ENCODE results near the gene NME2. TPM values are rescaled to one million over a fixed set of nuclear protein-coding genes. Genes with fewer than 3 reads are reported as not detected.

Gene NME2
- polyA plus RNA-seq, 1 donor from 2014 or later = 127 TPM

DNA sequence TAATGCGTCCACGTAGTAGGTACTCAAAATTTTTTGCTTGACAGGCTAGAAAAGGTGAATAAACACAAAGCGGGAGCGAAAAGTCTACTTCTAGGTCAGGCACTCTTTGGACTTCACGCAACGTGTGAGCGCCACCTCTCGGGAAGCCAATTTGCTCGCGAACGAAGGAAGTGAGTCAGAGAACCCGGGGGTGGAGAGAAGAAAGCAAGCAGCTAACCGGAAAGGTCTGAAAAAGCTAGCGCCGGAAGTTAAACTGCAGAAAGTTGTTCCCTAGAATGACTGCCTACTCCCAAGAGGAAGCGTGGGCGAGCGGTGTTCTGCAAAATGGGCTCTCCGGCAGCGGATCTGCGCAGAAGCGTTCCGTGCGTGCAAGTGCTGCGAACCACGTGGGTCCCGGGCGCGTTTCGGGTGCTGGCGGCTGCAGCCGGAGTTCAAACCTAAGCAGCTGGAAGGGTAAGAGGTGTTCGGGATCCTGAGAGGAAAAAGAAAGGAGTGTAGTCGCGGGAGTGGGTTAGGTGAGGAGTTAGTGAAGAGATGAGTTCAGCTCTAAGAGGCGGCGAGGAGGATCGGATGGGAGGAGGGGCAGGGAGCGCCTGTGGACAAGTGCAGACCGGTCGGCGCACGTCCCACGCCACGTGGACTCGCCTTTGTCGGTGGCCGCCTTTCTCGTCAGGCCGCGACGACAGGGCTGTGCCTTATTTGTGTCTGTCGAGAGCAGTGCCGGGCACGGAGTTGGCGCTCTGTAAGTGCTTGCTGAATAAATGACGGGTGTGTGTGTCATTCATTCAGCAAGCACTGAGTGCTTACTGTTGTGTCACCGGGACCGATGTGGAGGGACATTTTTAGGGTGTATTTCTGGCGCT lies 12.8 kb upstream of the NME2 start, which contains the start of gene NME1:
NME1 (plus strand) TSS at position 350 of the 863 bp plus-strand sequence. CDS start 2,096 bp downstream, outside the sequence.
- Histone ChIP-seq H3K27me3 (ENCODE audit: insufficient read depth, low read depth, low read length) (no peaks in the 10 kb centered on the region), H3K9ac (ENCODE audit: low read length) (peak within 1 kb of the TSS; percentile 74), H4K20me1 (ENCODE audit: insufficient read depth) (no peaks in the 10 kb centered on the region), H3K9me3 (ENCODE audit: low read length) (no peaks in the 10 kb centered on the region), H3K9me2 (ENCODE audit: insufficient read depth, low read length) (no peaks in the 10 kb centered on the region), H3K36me3 (ENCODE audit: insufficient read depth, low read length) (no peaks in the 10 kb centered on the region), H2AFZ (ENCODE audit: low read depth, low read length) (peak within 1 kb of the TSS; percentile 84), H3K4me3 (ENCODE audit: low read length) (peak within 1 kb of the TSS; percentile 79), H3F3A (ENCODE audit: insufficient read depth, low read length, poor library complexity, severe bottlenecking) (no peaks in the 10 kb centered on the region), H3K27ac (ENCODE audit: low read length) (peak within 1 kb of the TSS; percentile 77), H3K4me2 (ENCODE audit: low read length) (peak within 1 kb of the TSS; percentile 95), H3K79me2 (replicated peaks; ENCODE audit: insufficient read depth, low read length) (peaks cover 28% of the 10 kb centered on the region)
- TF ChIP-seq SMC3 (conservative IDR thresholded peaks at IDR 0.05; ENCODE audit: poor library complexity) (peak; percentile 95), REST (IDR thresholded peaks at IDR 0.05; ENCODE audit: borderline replicate concordance) (no peak), MXI1 (conservative IDR thresholded peaks at IDR 0.05; ENCODE audit: poor library complexity, severe bottlenecking) (peak; percentile 100), EP300 (conservative IDR thresholded peaks at IDR 0.05; ENCODE audit: poor library complexity, severe bottlenecking) (peak; percentile 83), POLR2AphosphoS5 (IDR thresholded peaks at IDR 0.05) (peak; percentile 83), EZH2 (IDR thresholded peaks at IDR 0.05; ENCODE audit: borderline replicate concordance, insufficient read depth, low read length, poor library complexity, severe bottlenecking) (no peak), TAF1 (IDR thresholded peaks at IDR 0.05; ENCODE audit: low read depth) (peak; percentile 91), RAD21 (conservative IDR thresholded peaks at IDR 0.05) (peak; percentile 92)
- TF ChIP-seq, protein P1, sequence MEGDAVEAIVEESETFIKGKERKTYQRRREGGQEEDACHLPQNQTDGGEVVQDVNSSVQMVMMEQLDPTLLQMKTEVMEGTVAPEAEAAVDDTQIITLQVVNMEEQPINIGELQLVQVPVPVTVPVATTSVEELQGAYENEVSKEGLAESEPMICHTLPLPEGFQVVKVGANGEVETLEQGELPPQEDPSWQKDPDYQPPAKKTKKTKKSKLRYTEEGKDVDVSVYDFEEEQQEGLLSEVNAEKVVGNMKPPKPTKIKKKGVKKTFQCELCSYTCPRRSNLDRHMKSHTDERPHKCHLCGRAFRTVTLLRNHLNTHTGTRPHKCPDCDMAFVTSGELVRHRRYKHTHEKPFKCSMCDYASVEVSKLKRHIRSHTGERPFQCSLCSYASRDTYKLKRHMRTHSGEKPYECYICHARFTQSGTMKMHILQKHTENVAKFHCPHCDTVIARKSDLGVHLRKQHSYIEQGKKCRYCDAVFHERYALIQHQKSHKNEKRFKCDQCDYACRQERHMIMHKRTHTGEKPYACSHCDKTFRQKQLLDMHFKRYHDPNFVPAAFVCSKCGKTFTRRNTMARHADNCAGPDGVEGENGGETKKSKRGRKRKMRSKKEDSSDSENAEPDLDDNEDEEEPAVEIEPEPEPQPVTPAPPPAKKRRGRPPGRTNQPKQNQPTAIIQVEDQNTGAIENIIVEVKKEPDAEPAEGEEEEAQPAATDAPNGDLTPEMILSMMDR (IDR thresholded peaks at IDR 0.05; ENCODE audit: poor library complexity, severe bottlenecking) = peak; percentile 98

DNA sequence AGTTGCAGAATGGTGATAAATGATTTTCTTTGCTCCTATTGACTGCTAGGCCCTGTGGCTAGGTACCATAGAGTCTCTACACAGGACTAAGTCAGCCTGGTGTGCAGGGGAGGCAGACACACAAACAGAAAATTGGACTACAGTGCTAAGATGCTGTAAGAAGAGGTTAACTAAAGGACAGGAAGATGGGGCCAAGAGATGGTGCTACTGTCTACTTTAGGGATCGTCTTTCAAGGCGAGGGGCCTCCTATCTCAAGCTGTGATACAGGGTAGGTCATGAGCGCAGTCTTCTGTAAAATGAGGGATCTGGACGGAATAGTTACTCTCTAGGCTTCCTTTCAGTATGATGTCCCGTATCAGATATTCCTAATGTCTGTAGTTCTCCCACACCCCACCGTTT lies 12.0 kb upstream of the NME2 start:
- H3K27me3 ChIP-seq (ENCODE audit: insufficient read depth, low read depth, low read length) = no peaks in the 10 kb centered on the region
- peak overlapping the region; percentile 95 for H3K4me2 ChIP-seq (ENCODE audit: low read length)
- peaks cover 31% of the 10 kb centered on the region for H3K79me2 ChIP-seq (replicated peaks; ENCODE audit: insufficient read depth, low read length)
- H3K9me3 ChIP-seq (ENCODE audit: low read length) = no peaks in the 10 kb centered on the region
- H3K9ac ChIP-seq (ENCODE audit: low read length) = peak overlapping the region; percentile 74
- H3K36me3 ChIP-seq (ENCODE audit: insufficient read depth, low read length) = no peaks in the 10 kb centered on the region
- H3K9me2 ChIP-seq (ENCODE audit: insufficient read depth, low read length) = no peaks in the 10 kb centered on the region
- H3K4me3 ChIP-seq (ENCODE audit: low read length) = peak overlapping the region; percentile 79
- H3K27ac ChIP-seq (ENCODE audit: low read length) = peak overlapping the region; percentile 71
- TF ChIP-seq MXI1 (conservative IDR thresholded peaks at IDR 0.05; ENCODE audit: poor library complexity, severe bottlenecking) (no peak), POLR2AphosphoS5 (IDR thresholded peaks at IDR 0.05) (no peak), TAF1 (IDR thresholded peaks at IDR 0.05; ENCODE audit: low read depth) (no peak), RAD21 (conservative IDR thresholded peaks at IDR 0.05) (no peak), EZH2 (IDR thresholded peaks at IDR 0.05; ENCODE audit: borderline replicate concordance, insufficient read depth, low read length, poor library complexity, severe bottlenecking) (no peak), SMC3 (conservative IDR thresholded peaks at IDR 0.05; ENCODE audit: poor library complexity) (no peak), EP300 (conservative IDR thresholded peaks at IDR 0.05; ENCODE audit: poor library complexity, severe bottlenecking) (no peak), REST (IDR thresholded peaks at IDR 0.05; ENCODE audit: borderline replicate concordance) (no peak)
- TF ChIP-seq, protein P1 (IDR thresholded peaks at IDR 0.05; ENCODE audit: poor library complexity, severe bottlenecking) = no peak
- H4K20me1 ChIP-seq (ENCODE audit: insufficient read depth) = no peaks in the 10 kb centered on the region
- H3F3A ChIP-seq (ENCODE audit: insufficient read depth, low read length, poor library complexity, severe bottlenecking) = no peaks in the 10 kb centered on the region
- peak overlapping the region; percentile 84 for H2AFZ ChIP-seq (ENCODE audit: low read depth, low read length)

Data from neural cell (in vitro differentiated cells).